HCT116 (cell line): ENCODE results near the gene ARMC2. TPM values are rescaled to one million over a fixed set of nuclear protein-coding genes. Genes with fewer than 3 reads are reported as not detected.

Experiments used
- ATAC-seq: fragments of 200-7000 bp; cut with Tn5 transposase; 2 replicates; pipeline ENCODE4 v1.9.1; 2020; ENCODE audit warnings: mild to moderate bottlenecking, moderate library complexity
- BruUV-seq: library from RNA; stranded (reverse); fragments of 400-500 nt; replicated peaks from 2 replicates; lab custom pipeline; 2021; lab: Mats Ljungman, UMichigan
- CTCF ChIA-PET: fragments of 300-600 bp; sonication (Branson Sonifier 250); formaldehyde crosslinking; loops from one replicate; lab custom pipeline; 2021; ENCODE audit warnings: antibody characterized with exemption; lab: Charles Lee
- POLR2A ChIA-PET: fragments of 300-600, 350-600 bp; sonication (Branson Sonifier 250); formaldehyde crosslinking; loops from one replicate; lab custom pipeline; 2021; ENCODE audit warnings: antibody characterized with exemption; lab: Charles Lee
- RAD21 ChIA-PET, 2 experiments: fragments of 300-600 bp; sonication (Branson Sonifier 250); formaldehyde crosslinking; loops; one replicate each; lab custom pipeline; 2023; ENCODE audit warnings: low total read pairs in 2 of 2; ENCODE audit not compliant: uncharacterized antibody in 2 of 2, unreplicated experiment in 2 of 2, low non-redundant PET in 1 of 2; lab: Charles Lee
- DNase-seq: peaks from one replicate; pipeline ENCODE4 v3.0.0-alpha.2; 2010; ENCODE audit warnings: low read depth, low spot score
- H2AFZ ChIP-seq: fragments of 200-600 bp; shearing (Covaris generic), sonication (generic); 2 replicates; pipeline ENCODE4 v1.6.1; 2017; ENCODE audit warnings: low read depth, mixed run types, mixed read lengths, antibody characterized with exemption, low read length; ENCODE audit not compliant: poor library complexity, severe bottlenecking
- H3K27ac ChIP-seq: 2 replicates; pipeline ENCODE4 v1.5.1; 2012; ENCODE audit warnings: low read depth, low read length
- H3K27me3 ChIP-seq: fragments of 200-600 bp; sonication (generic); 2 replicates; pipeline ENCODE4 v1.6.1; 2016; ENCODE audit warnings: mixed run types, low read length, mixed read lengths; ENCODE audit not compliant: insufficient read depth
- H3K36me3 ChIP-seq, 2 experiments: fragments of 200-500 bp in 1 of 2; fragments of 200-600 bp in 1 of 2; sonication (Bioruptor generic) in 1 of 2; sonication (generic) in 1 of 2; 2 replicates each; pipeline versions ENCODE4 v1.5.1 to v1.6.1; 2014 to 2016; ENCODE audit warnings: low read length in 2 of 2, inconsistent platforms in 1 of 2, mixed read lengths in 1 of 2, mixed run types in 1 of 2; ENCODE audit not compliant: insufficient read depth in 2 of 2, control insufficient read depth in 1 of 2
- H3K4me1 ChIP-seq, 2 experiments: fragments of 200-600 bp in 1 of 2; sonication (generic) in 1 of 2; 2 replicates each; pipeline versions ENCODE4 v1.5.1 to v1.6.1; 2012 to 2017; ENCODE audit warnings: low read length in 2 of 2, inconsistent platforms in 1 of 2, mild to moderate bottlenecking in 1 of 2, mixed read lengths in 1 of 2, mixed run types in 1 of 2, moderate library complexity in 1 of 2; ENCODE audit not compliant: insufficient read depth in 2 of 2, control insufficient read depth in 1 of 2
- H3K4me2 ChIP-seq: fragments of 200-600 bp; sonication (generic); 2 replicates; pipeline ENCODE4 v1.6.1; 2017; ENCODE audit warnings: mixed run types, low read length, mixed read lengths
- H3K4me3 ChIP-seq, 2 experiments: fragments of 200-600 bp in 1 of 2; sonication (generic) in 1 of 2; replicated peaks in 1 of 2; 2 replicates each; pipeline ENCODE4 v1.5.1; 2011 to 2016; ENCODE audit warnings: low read length in 2 of 2, control low read depth in 1 of 2, low read depth in 1 of 2, mild to moderate bottlenecking in 1 of 2, mixed read lengths in 1 of 2, mixed run types in 1 of 2
- H3K79me2 ChIP-seq: fragments of 200-600 bp; sonication (generic); 2 replicates; pipeline ENCODE4 v1.6.1; 2017; ENCODE audit warnings: mild to moderate bottlenecking, mixed run types, low read length, moderate library complexity, mixed read lengths; ENCODE audit not compliant: insufficient read depth
- H3K9ac ChIP-seq: fragments of 200-600 bp; sonication (generic); 2 replicates; pipeline ENCODE4 v1.6.1; 2016; ENCODE audit warnings: low read length, mixed read lengths
- H3K9me2 ChIP-seq: fragments of 200-600 bp; sonication (generic), shearing (Covaris generic); 2 replicates; pipeline ENCODE4 v1.6.1; 2017; ENCODE audit warnings: mixed run types, mild to moderate bottlenecking, moderate library complexity; ENCODE audit not compliant: insufficient read depth
- H3K9me3 ChIP-seq, 2 experiments: fragments of 200-500 bp in 1 of 2; fragments of 200-600 bp in 1 of 2; sonication (Bioruptor generic) in 1 of 2; sonication (generic) in 1 of 2; 2 replicates each; pipeline ENCODE4 v1.6.1; 2014 to 2017; ENCODE audit warnings: low read length in 2 of 2, mixed read lengths in 2 of 2, inconsistent platforms in 1 of 2, low read depth in 1 of 2, mild to moderate bottlenecking in 1 of 2, mixed run types in 1 of 2, moderate library complexity in 1 of 2; ENCODE audit not compliant: control insufficient read depth in 1 of 2, insufficient read depth in 1 of 2
- H4K20me1 ChIP-seq: fragments of 200-600 bp; sonication (generic), shearing (Covaris generic); 2 replicates; pipeline ENCODE4 v1.6.1; 2017; ENCODE audit warnings: mixed run types, mild to moderate bottlenecking, moderate library complexity; ENCODE audit not compliant: insufficient read depth
- CEBPB ChIP-seq: IDR thresholded peaks from 2 replicates; pipeline ENCODE4 v1.6.1; 2012; ENCODE audit warnings: low read depth
- CTCF ChIP-seq, 3 experiments: fragments of 200-600 bp in 1 of 3; sonication (generic) in 1 of 3; IDR thresholded peaks in 2 of 3; conservative IDR thresholded peaks in 1 of 3; 2 replicates each; pipeline ENCODE4 v1.5.1; 2012 to 2017; ENCODE audit warnings: low read depth in 2 of 3, low read length in 2 of 3, antibody characterized with exemption in 1 of 3, borderline replicate concordance in 1 of 3, control low read depth in 1 of 3, mild to moderate bottlenecking in 1 of 3, mixed read lengths in 1 of 3, mixed run types in 1 of 3, moderate library complexity in 1 of 3; ENCODE audit not compliant: insufficient read depth in 1 of 3
- EGR1 ChIP-seq: IDR thresholded peaks from 2 replicates; pipeline ENCODE4 v1.6.1; 2012; ENCODE audit warnings: low read depth
- ELF1 ChIP-seq: IDR thresholded peaks from 2 replicates; pipeline ENCODE4 v1.6.1; 2012; ENCODE audit warnings: low read depth, borderline replicate concordance
- EZH2 ChIP-seq: fragments of 200-600 bp; sonication (generic); IDR thresholded peaks from 2 replicates; pipeline ENCODE4 v1.6.1; 2017; ENCODE audit warnings: antibody characterized with exemption, mixed run types
- EZH2phosphoT487 ChIP-seq: fragments of 200-600 bp; IDR thresholded peaks from 2 replicates; pipeline ENCODE4 v1.6.1; 2018; ENCODE audit warnings: antibody characterized with exemption, borderline replicate concordance
- FOSL1 ChIP-seq: IDR thresholded peaks from 2 replicates; pipeline ENCODE4 v1.6.1; 2012; ENCODE audit warnings: low read depth
- JUND ChIP-seq: IDR thresholded peaks from 2 replicates; pipeline ENCODE4 v1.6.1; 2012
- POLR2AphosphoS5 ChIP-seq: IDR thresholded peaks from 2 replicates; pipeline ENCODE4 v1.6.1; 2011; ENCODE audit warnings: mild to moderate bottlenecking, low read depth, low read length, moderate library complexity
- RAD21 ChIP-seq: IDR thresholded peaks from 2 replicates; pipeline ENCODE4 v1.6.1; 2012; ENCODE audit warnings: low read depth, mild to moderate bottlenecking
- REST ChIP-seq: IDR thresholded peaks from 2 replicates; pipeline ENCODE4 v1.6.1; 2012; ENCODE audit warnings: low read depth
- SIN3A ChIP-seq: IDR thresholded peaks from 2 replicates; pipeline ENCODE4 v1.6.1; 2012; ENCODE audit warnings: low read depth
- SP1 ChIP-seq: IDR thresholded peaks from 2 replicates; pipeline ENCODE4 v1.6.1; 2012; ENCODE audit warnings: low read depth
- TCF7L2 ChIP-seq: IDR thresholded peaks from 2 replicates; pipeline ENCODE4 v1.7.0; 2011; ENCODE audit warnings: borderline replicate concordance, inconsistent platforms; ENCODE audit not compliant: insufficient read depth, insufficient read length; ENCODE audit errors: extremely low read depth
- YY1 ChIP-seq: IDR thresholded peaks from 2 replicates; pipeline ENCODE4 v1.6.1; 2011; ENCODE audit warnings: low read length, low read depth, moderate library complexity, mild to moderate bottlenecking; ENCODE audit not compliant: insufficient replicate concordance; ENCODE audit errors: extremely low read depth
- ZBTB33 ChIP-seq: IDR thresholded peaks from 2 replicates; pipeline ENCODE4 v1.6.1; 2011; ENCODE audit warnings: mild to moderate bottlenecking, low read length, moderate library complexity; ENCODE audit not compliant: insufficient replicate concordance; ENCODE audit errors: extremely low read depth
- intact Hi-C: fragments of 100-400 bp; cut with micrococcal nuclease; formaldehyde crosslinking; loops from 2 replicates; pipeline ENCODE4 v1.10.0; 2022
- total RNA-seq: library from RNA; stranded (reverse); gene quantifications from one replicate; pipeline ENCODE4 v1.2.1, GENCODE V29; 2021; ENCODE audit not compliant: unreplicated experiment

ARMC2 gene
- total RNA-seq, 1 experiment from 2014 or later, result 3.6 TPM

GRCh38 chr6:108903796-108904195 is 55.6 kb downstream of the ARMC2 start:
- no TSS peak for BruUV-seq
- no peaks in the 10 kb centered on the region for H3K79me2 ChIP-seq
- H3K4me3 ChIP-seq, result no peak overlapping the region
- TF ChIP-seq ELF1 (no peak), YY1 (no peak), REST (no peak), EZH2 (no peak), SIN3A (no peak), TCF7L2 (no peak), FOSL1 (no peak), JUND (no peak), ZBTB33 (no peak), EGR1 (no peak), EZH2phosphoT487 (no peak), CTCF (IDR thresholded peaks at IDR 0.05 in 2 of 3, conservative IDR thresholded peaks at IDR 0.05 in 1 of 3; ENCODE audit: borderline replicate concordance in 1 of 3, insufficient read depth in 1 of 3, low read depth in 2 of 3, low read length in 2 of 3) (no peak), SP1 (no peak), CEBPB (no peak), RAD21 (no peak), POLR2AphosphoS5 (no peak)
- H3K27ac ChIP-seq, result no peak overlapping the region
- ATAC-seq, result no peak
- intact Hi-C loops, result no loop called here
- no peaks in the 10 kb centered on the region for H3K9me2 ChIP-seq
- no peaks in the 10 kb centered on the region for H3K4me1 ChIP-seq
- ChIA-PET RAD21 (no interaction called here), CTCF (interaction anchor here (1.2 kb wide), 1 partner anchor 170 kb away, joined by 4 read pairs; no protein-coding TSS in a partner anchor), POLR2A (no interaction called here)
- H3K9ac ChIP-seq, result no peak overlapping the region
- no peak overlapping the region for H3K4me2 ChIP-seq
- no peaks in the 10 kb centered on the region for H3K9me3 ChIP-seq
- no peak for DNase-seq
- no peaks in the 10 kb centered on the region for H3K36me3 ChIP-seq
- H3K27me3 ChIP-seq, result no peaks in the 10 kb centered on the region
- H2AFZ ChIP-seq, result no peak overlapping the region
- H4K20me1 ChIP-seq, result no peaks in the 10 kb centered on the region
